Panc1 (cell line): Measurements from ENCODE around the gene LRMDA. TPM values are rescaled to one million over a fixed set of nuclear protein-coding genes. Genes with fewer than 3 reads are reported as not detected.

Source experiments
- ATAC-seq: fragments of 200-7000 bp; cut with Tn5 transposase; 2 replicates; pipeline ENCODE4 v1.9.1; 2020; ENCODE audit warnings: mild to moderate bottlenecking, moderate library complexity
- BruUV-seq: library from RNA; stranded (reverse); fragments of 400-500 nt; replicated peaks from 2 replicates; lab custom pipeline; 2021; lab: Mats Ljungman, UMichigan
- CTCF ChIA-PET: fragments of 300-600 bp; sonication (Branson Sonifier 250); formaldehyde crosslinking; loops from one replicate; lab custom pipeline; 2022; ENCODE audit warnings: antibody characterized with exemption; lab: Charles Lee
- POLR2A ChIA-PET: fragments of 300-600 bp; sonication (Branson Sonifier 250); formaldehyde crosslinking; loops from one replicate; lab custom pipeline; 2022; ENCODE audit warnings: antibody characterized with exemption; lab: Charles Lee
- DNase-seq: peaks from one replicate; pipeline ENCODE4 v3.0.0-alpha.2; 2010; ENCODE audit warnings: low read depth, low spot score
- H3K27ac ChIP-seq: 2 replicates; pipeline ENCODE4 v1.5.1; 2011; ENCODE audit warnings: mild to moderate bottlenecking, low read length, inconsistent platforms
- H3K27me3 ChIP-seq: fragments of 200-500 bp; sonication (Bioruptor generic); 2 replicates; pipeline ENCODE4 v1.6.0; 2014; ENCODE audit warnings: low read length, inconsistent platforms; ENCODE audit not compliant: control insufficient read depth, insufficient read depth
- H3K36me3 ChIP-seq: fragments of 200-500 bp; sonication (Bioruptor generic); 2 replicates; pipeline ENCODE4 v1.5.1; 2014; ENCODE audit warnings: inconsistent platforms, mild to moderate bottlenecking, low read length, moderate library complexity; ENCODE audit not compliant: control insufficient read depth, insufficient read depth
- H3K4me1 ChIP-seq: 2 replicates; pipeline ENCODE4 v1.5.1; 2011; ENCODE audit warnings: inconsistent platforms, mild to moderate bottlenecking, low read length, moderate library complexity; ENCODE audit not compliant: control insufficient read depth, insufficient read depth
- H3K4me3 ChIP-seq, 2 experiments: 2 replicates each; pipeline ENCODE4 v1.5.1; 2011 to 2012; ENCODE audit warnings: low read depth in 2 of 2, low read length in 2 of 2, mild to moderate bottlenecking in 2 of 2, inconsistent platforms in 1 of 2, moderate library complexity in 1 of 2
- H3K9me3 ChIP-seq: fragments of 200-500 bp; sonication (Bioruptor generic); 2 replicates; pipeline ENCODE4 v1.5.1; 2014; ENCODE audit warnings: low read depth, mild to moderate bottlenecking, inconsistent platforms, low read length, moderate library complexity; ENCODE audit not compliant: control insufficient read depth, insufficient read depth
- POLR2AphosphoS5 ChIP-seq: IDR thresholded peaks from 2 replicates; pipeline ENCODE4 v1.6.1; 2012; ENCODE audit warnings: mild to moderate bottlenecking, low read depth, low read length, moderate library complexity
- SIN3A ChIP-seq: IDR thresholded peaks from 2 replicates; pipeline ENCODE4 v1.6.1; 2012; ENCODE audit warnings: low read depth, mild to moderate bottlenecking, low read length, moderate library complexity, borderline replicate concordance; ENCODE audit not compliant: insufficient read depth
- TCF7L2 ChIP-seq: IDR thresholded peaks from 2 replicates; pipeline ENCODE4 v1.6.1; 2011; ENCODE audit warnings: mild to moderate bottlenecking, low read depth, low read length, inconsistent platforms
- in situ Hi-C: cut with HindIII; loops from 2 replicates; pipeline ENCODE4 v1.10.0; 2016; ENCODE audit warnings: low sequenced_read_pairs, low pct_unique_long_range_greater_than_20kb
- intact Hi-C: fragments of 100-400 bp; cut with micrococcal nuclease; formaldehyde crosslinking; loops from one replicate; pipeline ENCODE4 v1.10.0; 2022; ENCODE audit not compliant: unreplicated experiment
- total RNA-seq: library from RNA; stranded (reverse); gene quantifications from one replicate; pipeline ENCODE4 v1.2.1, GENCODE V29; 2021; ENCODE audit not compliant: unreplicated experiment
- TF ChIP-seq, protein P1 (sequence below): fragments of 450-650 bp; IDR thresholded peaks from 2 replicates; pipeline ENCODE4 v1.5.1; 2017; ENCODE audit warnings: mild to moderate bottlenecking
- TF ChIP-seq, protein P2 (sequence below), 2 experiments: IDR thresholded peaks; 2 replicates each; pipeline ENCODE4 v1.6.1; 2011 to 2012; ENCODE audit warnings: low read depth in 2 of 2, control low read depth in 1 of 2, low read length in 1 of 2, mild to moderate bottlenecking in 1 of 2, moderate library complexity in 1 of 2; ENCODE audit not compliant: insufficient read depth in 1 of 2

LRMDA gene
- total RNA-seq, 1 experiment from 2014 or later: 1.2 TPM

DNA sequence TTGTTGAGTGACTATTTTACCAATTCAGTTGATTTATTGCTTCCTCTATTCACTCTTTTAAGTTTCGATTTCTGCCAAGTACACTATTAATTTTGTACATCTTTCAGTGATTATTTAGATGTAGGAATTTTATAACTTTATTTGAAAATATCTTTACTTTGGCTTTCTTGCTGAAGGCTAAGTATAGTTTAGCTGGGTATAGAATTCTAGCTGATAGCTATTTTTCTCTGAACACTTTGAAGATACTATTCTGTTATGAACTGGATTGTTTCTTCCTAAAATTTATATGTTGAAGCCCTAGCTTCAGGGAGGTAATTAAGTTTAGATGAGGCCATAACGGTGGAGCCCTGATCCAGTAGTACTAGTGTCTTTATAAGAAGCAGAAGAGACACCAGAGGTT is 141.1 kb downstream of the LRMDA start:
- H3K27me3 ChIP-seq: no peaks in the 10 kb centered on the region
- peaks cover 12% of the 10 kb centered on the region; the same call in 1 of the 2 replicates for H3K9me3 ChIP-seq
- H3K36me3 ChIP-seq: no peaks in the 10 kb centered on the region
- no TSS peak for BruUV-seq
- in situ Hi-C loops: no loop called here
- intact Hi-C loops: no loop called here
- ATAC-seq: no peak
- ChIA-PET CTCF (no interaction called here), POLR2A (no interaction called here)
- no peak for DNase-seq
- H3K4me3 ChIP-seq: no peak overlapping the region
- no peaks in the 10 kb centered on the region for H3K4me1 ChIP-seq
- no peak overlapping the region for H3K27ac ChIP-seq
- TF ChIP-seq, protein P1, sequence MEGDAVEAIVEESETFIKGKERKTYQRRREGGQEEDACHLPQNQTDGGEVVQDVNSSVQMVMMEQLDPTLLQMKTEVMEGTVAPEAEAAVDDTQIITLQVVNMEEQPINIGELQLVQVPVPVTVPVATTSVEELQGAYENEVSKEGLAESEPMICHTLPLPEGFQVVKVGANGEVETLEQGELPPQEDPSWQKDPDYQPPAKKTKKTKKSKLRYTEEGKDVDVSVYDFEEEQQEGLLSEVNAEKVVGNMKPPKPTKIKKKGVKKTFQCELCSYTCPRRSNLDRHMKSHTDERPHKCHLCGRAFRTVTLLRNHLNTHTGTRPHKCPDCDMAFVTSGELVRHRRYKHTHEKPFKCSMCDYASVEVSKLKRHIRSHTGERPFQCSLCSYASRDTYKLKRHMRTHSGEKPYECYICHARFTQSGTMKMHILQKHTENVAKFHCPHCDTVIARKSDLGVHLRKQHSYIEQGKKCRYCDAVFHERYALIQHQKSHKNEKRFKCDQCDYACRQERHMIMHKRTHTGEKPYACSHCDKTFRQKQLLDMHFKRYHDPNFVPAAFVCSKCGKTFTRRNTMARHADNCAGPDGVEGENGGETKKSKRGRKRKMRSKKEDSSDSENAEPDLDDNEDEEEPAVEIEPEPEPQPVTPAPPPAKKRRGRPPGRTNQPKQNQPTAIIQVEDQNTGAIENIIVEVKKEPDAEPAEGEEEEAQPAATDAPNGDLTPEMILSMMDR: no peak
- TF ChIP-seq TCF7L2 (no peak), SIN3A (no peak), POLR2AphosphoS5 (no peak)
- TF ChIP-seq, protein P2, sequence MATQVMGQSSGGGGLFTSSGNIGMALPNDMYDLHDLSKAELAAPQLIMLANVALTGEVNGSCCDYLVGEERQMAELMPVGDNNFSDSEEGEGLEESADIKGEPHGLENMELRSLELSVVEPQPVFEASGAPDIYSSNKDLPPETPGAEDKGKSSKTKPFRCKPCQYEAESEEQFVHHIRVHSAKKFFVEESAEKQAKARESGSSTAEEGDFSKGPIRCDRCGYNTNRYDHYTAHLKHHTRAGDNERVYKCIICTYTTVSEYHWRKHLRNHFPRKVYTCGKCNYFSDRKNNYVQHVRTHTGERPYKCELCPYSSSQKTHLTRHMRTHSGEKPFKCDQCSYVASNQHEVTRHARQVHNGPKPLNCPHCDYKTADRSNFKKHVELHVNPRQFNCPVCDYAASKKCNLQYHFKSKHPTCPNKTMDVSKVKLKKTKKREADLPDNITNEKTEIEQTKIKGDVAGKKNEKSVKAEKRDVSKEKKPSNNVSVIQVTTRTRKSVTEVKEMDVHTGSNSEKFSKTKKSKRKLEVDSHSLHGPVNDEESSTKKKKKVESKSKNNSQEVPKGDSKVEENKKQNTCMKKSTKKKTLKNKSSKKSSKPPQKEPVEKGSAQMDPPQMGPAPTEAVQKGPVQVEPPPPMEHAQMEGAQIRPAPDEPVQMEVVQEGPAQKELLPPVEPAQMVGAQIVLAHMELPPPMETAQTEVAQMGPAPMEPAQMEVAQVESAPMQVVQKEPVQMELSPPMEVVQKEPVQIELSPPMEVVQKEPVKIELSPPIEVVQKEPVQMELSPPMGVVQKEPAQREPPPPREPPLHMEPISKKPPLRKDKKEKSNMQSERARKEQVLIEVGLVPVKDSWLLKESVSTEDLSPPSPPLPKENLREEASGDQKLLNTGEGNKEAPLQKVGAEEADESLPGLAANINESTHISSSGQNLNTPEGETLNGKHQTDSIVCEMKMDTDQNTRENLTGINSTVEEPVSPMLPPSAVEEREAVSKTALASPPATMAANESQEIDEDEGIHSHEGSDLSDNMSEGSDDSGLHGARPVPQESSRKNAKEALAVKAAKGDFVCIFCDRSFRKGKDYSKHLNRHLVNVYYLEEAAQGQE (IDR thresholded peaks at IDR 0.05; ENCODE audit: insufficient read depth in 1 of 2, low read depth in 2 of 2, low read length in 1 of 2): no peak

DNA sequence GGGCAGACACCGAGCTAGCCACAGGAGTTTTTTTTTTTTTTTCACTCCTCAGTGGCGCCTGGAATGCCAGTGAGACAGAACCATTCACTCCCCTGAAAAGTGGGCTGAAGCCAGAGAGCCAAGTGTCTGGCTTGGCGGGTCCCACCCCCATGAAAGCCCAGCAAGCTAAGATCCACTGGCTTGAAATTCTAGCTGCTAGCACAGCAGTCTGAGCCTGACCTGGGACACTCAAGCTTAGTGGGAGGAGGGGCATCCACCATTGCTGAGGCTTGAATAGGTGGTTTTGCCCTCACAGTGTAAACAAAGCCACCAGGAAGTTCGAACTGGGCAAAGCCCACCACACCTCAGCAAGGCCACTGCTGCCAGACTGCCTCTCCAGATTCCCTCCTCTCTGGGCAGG is 144.5 kb downstream of the LRMDA start:
- no peaks in the 10 kb centered on the region for H3K4me1 ChIP-seq
- POLR2A ChIA-PET: no interaction called here
- intact Hi-C loops (no loop called here), in situ Hi-C loops (no loop called here)
- H3K9me3 ChIP-seq: peaks cover 12% of the 10 kb centered on the region; the same call in 1 of the 2 replicates
- DNase-seq (no peak), ATAC-seq (no peak)
- no peaks in the 10 kb centered on the region for H3K36me3 ChIP-seq
- no peak overlapping the region for H3K4me3 ChIP-seq
- H3K27ac ChIP-seq: no peak overlapping the region
- TF ChIP-seq SIN3A (no peak), POLR2AphosphoS5 (no peak), TCF7L2 (no peak)
- TF ChIP-seq, protein P2 (IDR thresholded peaks at IDR 0.05; ENCODE audit: insufficient read depth in 1 of 2, low read depth in 2 of 2, low read length in 1 of 2): no peak
- TF ChIP-seq, protein P1: no peak
- no TSS peak for BruUV-seq
- H3K27me3 ChIP-seq: no peaks in the 10 kb centered on the region
- CTCF ChIA-PET: no interaction called here
